Tibial nerve (tissue), 4 donors: ENCODE measurements around the gene PCBP4.

ENCODE experiments used
- EP300 ChIP-seq, 2 donors: sonication (generic); formaldehyde crosslinking; IDR thresholded peaks; one replicate each; pipeline ENCODE4 v1.6.1; 2017; ENCODE audit warnings: antibody characterized with exemption in 2 of 2, mild to moderate bottlenecking in 1 of 2
- POLR2A ChIP-seq, 2 donors: fragments of 450-650 bp; IDR thresholded peaks; one replicate each; pipeline ENCODE4 v1.6.1; 2017; ENCODE audit warnings: antibody characterized with exemption in 2 of 2, mild to moderate bottlenecking in 2 of 2, moderate library complexity in 2 of 2
- TF ChIP-seq, protein P1 (sequence below), 5 experiments: fragments of 200-600 bp in 3 of 5; fragments of 450-650 bp in 2 of 5; sonication (generic) in 3 of 5; IDR thresholded peaks; one replicate each; pipeline ENCODE4 v1.5.1; 2016 to 2019; ENCODE audit warnings: antibody characterized with exemption in 5 of 5, mild to moderate bottlenecking in 3 of 5, moderate library complexity in 2 of 5

- TF ChIP-seq, protein P1, sequence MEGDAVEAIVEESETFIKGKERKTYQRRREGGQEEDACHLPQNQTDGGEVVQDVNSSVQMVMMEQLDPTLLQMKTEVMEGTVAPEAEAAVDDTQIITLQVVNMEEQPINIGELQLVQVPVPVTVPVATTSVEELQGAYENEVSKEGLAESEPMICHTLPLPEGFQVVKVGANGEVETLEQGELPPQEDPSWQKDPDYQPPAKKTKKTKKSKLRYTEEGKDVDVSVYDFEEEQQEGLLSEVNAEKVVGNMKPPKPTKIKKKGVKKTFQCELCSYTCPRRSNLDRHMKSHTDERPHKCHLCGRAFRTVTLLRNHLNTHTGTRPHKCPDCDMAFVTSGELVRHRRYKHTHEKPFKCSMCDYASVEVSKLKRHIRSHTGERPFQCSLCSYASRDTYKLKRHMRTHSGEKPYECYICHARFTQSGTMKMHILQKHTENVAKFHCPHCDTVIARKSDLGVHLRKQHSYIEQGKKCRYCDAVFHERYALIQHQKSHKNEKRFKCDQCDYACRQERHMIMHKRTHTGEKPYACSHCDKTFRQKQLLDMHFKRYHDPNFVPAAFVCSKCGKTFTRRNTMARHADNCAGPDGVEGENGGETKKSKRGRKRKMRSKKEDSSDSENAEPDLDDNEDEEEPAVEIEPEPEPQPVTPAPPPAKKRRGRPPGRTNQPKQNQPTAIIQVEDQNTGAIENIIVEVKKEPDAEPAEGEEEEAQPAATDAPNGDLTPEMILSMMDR (IDR thresholded peaks at IDR 0.05): no peak
- TF ChIP-seq POLR2A (IDR thresholded peaks at IDR 0.05) (no peak), EP300 (IDR thresholded peaks at IDR 0.05) (no peak)
These were observed 7.6 kb downstream of the PCBP4 start for GRCh38 chr3:51959651-51960050.
